Left ventricle myocardium inferior (tissue), 1 donor: Measurements from ENCODE around the gene EPHA6. TPM values are rescaled to one million over a fixed set of nuclear protein-coding genes. Genes with fewer than 3 reads are reported as not detected.
"Not testable (repeated sequence)": the region's sequence is repeated elsewhere in the genome, so short reads cannot be mapped to it uniquely, and the experiment has no call there.

Experiments
- DNase-seq: peaks from one replicate; pipeline ENCODE4 v3.0.0-alpha.2; 2020
- H3K27ac ChIP-seq: fragments of 200-600 bp; replicated peaks from 2 replicates; pipeline ENCODE4 v1.8.0; 2021
- H3K27me3 ChIP-seq: fragments of 200-600 bp; 2 replicates; pipeline ENCODE4 v1.8.0; 2021; ENCODE audit warnings: low read depth
- H3K36me3 ChIP-seq: fragments of 200-600 bp; 2 replicates; pipeline ENCODE4 v1.8.0; 2021
- H3K4me1 ChIP-seq: fragments of 200-600 bp; 2 replicates; pipeline ENCODE4 v1.8.0; 2021
- H3K4me3 ChIP-seq: fragments of 200-600 bp; 2 replicates; pipeline ENCODE4 v1.8.0; 2021; ENCODE audit warnings: mild to moderate bottlenecking, moderate library complexity
- H3K9me3 ChIP-seq: fragments of 200-600 bp; replicated peaks from 2 replicates; pipeline ENCODE4 v1.8.0; 2021
- intact Hi-C: fragments of 100-400 bp; cut with micrococcal nuclease; formaldehyde crosslinking; loops from one replicate; pipeline ENCODE4 v1.11.0; 2022
- total RNA-seq: library from RNA; stranded (reverse); fragmentation: NEBNext Ultra II Directional; extraction: Animal tissue kit (Norgen Biotek cat#: 25700); gene quantifications from one replicate; pipeline ENCODE4 v1.2.1, GENCODE V29; 2021
- TF ChIP-seq, protein P1 (sequence below): fragments of 200-600 bp; IDR thresholded peaks from 2 replicates; pipeline ENCODE4 v1.8.0; 2021; ENCODE audit warnings: antibody characterized with exemption, mild to moderate bottlenecking, borderline replicate concordance
- donor health status: DM: no; HTN: yes; CAD: no; lungs with severe emphysema.

Gene EPHA6
- total RNA-seq, 1 donor from 2014 or later = 0.19 TPM

DNA sequence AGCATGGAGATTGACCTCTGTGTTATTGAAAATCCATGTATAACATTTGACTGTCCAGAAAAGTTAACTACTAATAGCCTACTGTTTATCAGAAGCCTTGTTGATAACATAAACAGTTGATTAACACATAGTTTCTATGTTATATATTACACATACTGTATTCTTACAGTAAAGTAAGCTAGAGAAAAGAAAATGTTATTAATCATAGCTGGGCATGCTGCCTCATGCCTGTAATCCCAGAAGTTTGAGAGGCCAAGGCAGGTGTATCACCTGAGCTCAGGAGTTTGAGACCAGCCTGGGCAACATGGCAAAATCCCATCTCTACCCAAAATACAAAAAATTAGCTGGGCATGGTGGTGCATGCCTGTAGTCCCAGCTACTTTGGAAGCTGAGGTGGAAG is 163.3 kb downstream of the EPHA6 start:
- Histone ChIP-seq H3K27me3 (no peaks in the 10 kb centered on the region), H3K27ac (no peak overlapping the region), H3K4me1 (no peaks in the 10 kb centered on the region), H3K36me3 (no peaks in the 10 kb centered on the region), H3K4me3 (no peak overlapping the region), H3K9me3 (no peaks in the 10 kb centered on the region)
- DNase-seq = no peak
- TF ChIP-seq, protein P1, sequence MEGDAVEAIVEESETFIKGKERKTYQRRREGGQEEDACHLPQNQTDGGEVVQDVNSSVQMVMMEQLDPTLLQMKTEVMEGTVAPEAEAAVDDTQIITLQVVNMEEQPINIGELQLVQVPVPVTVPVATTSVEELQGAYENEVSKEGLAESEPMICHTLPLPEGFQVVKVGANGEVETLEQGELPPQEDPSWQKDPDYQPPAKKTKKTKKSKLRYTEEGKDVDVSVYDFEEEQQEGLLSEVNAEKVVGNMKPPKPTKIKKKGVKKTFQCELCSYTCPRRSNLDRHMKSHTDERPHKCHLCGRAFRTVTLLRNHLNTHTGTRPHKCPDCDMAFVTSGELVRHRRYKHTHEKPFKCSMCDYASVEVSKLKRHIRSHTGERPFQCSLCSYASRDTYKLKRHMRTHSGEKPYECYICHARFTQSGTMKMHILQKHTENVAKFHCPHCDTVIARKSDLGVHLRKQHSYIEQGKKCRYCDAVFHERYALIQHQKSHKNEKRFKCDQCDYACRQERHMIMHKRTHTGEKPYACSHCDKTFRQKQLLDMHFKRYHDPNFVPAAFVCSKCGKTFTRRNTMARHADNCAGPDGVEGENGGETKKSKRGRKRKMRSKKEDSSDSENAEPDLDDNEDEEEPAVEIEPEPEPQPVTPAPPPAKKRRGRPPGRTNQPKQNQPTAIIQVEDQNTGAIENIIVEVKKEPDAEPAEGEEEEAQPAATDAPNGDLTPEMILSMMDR = no peak
- intact Hi-C loops = no loop called here

DNA sequence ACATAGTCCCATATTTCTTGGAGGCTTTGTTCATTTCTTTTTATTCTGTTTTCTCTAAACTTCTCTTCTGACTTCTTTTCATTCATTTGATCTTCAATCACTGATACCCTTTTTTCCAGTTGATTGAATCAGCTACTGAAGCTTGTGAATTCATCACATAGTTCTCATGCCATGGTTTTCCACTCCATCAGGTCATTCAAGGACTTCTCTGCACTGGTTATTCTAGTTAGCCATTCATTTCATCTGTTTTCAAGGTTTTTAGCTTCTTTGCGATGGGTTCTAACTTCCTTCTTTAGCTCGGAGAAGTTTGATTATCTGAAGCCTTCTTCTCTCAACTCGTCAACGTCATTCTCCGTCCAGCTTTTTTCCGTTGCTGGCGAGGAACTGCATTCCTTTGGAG is 169.3 kb downstream of the EPHA6 start:
- intact Hi-C loops, H3K27me3 ChIP-seq, H3K36me3 ChIP-seq, H3K4me1 ChIP-seq, DNase-seq, H3K4me3 ChIP-seq, H3K27ac ChIP-seq: not testable (repeated sequence)
- H3K9me3 ChIP-seq = peaks cover 21% of the 10 kb centered on the region

DNA sequence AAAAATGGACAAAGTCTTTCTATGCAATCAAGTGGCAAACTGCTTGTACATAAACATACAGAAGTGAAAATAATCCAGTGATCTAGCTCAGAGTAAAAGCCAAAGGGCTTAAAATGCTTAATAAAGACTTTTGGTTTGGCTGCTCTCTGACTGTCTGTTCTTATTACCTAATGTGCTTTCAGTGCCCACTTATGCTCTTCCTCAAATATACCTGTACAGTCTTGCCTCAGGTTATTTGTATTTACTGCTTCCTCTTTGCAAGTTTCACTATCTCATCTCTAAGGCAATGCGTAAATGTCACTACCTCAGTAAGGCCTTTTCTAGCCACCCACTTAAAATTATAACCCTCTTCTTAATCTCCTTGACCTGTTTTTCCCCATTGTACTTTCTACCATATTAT is 171.8 kb downstream of the EPHA6 start:
- intact Hi-C loops = no loop called here
- Histone ChIP-seq H3K36me3 (no peaks in the 10 kb centered on the region), H3K4me3 (no peak overlapping the region), H3K4me1 (no peaks in the 10 kb centered on the region), H3K27ac (no peak overlapping the region), H3K27me3 (no peaks in the 10 kb centered on the region), H3K9me3 (peaks cover 21% of the 10 kb centered on the region)
- TF ChIP-seq, protein P1 = no peak
- DNase-seq = no peak

DNA sequence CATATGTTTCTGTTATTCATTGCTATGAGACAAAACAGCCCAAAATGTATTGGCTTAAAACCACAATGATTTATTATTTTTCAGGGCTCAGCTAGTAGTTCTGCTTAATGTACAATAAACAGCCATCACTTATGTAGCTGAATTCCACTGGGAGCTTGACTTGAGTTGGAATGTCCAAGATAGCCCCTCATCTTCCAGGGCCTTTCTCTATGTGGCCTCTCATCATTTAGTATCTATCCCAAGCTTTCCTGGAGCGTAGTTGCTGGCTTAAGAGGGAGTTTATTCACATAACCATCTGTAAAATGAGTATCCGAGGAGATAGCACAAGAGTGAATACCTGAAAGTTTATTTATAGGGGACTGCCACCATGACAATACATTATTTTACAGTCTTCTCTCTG is 176.8 kb downstream of the EPHA6 start:
- H3K4me3 ChIP-seq = no peak overlapping the region
- no peaks in the 10 kb centered on the region for H3K4me1 ChIP-seq
- TF ChIP-seq, protein P1 = no peak
- no peaks in the 10 kb centered on the region for H3K27me3 ChIP-seq
- H3K9me3 ChIP-seq = peaks cover 4% of the 10 kb centered on the region
- intact Hi-C loops = no loop called here
- no peak overlapping the region for H3K27ac ChIP-seq
- DNase-seq = no peak
- H3K36me3 ChIP-seq = no peaks in the 10 kb centered on the region

DNA sequence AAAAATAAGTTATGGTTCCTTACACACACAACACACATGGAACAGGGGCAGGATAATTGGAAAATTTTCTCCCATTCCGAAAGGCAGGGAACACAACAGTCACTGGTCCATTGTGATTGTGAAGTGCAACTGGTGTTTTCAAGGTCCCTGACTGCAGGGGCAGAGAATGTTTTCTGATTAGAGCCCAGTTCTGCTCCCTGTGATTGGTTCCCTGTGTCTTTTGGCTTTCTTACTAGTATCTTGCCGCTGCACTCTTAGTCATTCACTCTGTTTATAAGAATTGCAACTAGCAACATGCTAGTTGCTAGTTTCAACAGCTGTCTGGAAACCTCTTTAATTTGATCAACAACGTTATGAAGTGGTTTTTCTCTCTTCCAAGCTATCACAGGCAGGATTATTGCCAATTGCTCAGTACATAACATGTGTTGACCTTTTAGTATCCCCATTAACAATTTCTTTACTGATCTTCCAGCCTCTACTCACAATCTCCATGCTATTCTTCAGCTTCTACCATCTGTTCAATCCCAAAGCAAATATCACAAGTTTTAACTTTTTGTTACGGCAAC is 177.5 kb downstream of the EPHA6 start:
- Histone ChIP-seq H3K27me3 (no peaks in the 10 kb centered on the region), H3K36me3 (no peaks in the 10 kb centered on the region), H3K4me3 (no peak overlapping the region), H3K4me1 (no peaks in the 10 kb centered on the region), H3K9me3 (peaks cover 10% of the 10 kb centered on the region), H3K27ac (no peak overlapping the region)
- no peak for DNase-seq
- TF ChIP-seq, protein P1 = no peak
- intact Hi-C loops = no loop called here

DNA sequence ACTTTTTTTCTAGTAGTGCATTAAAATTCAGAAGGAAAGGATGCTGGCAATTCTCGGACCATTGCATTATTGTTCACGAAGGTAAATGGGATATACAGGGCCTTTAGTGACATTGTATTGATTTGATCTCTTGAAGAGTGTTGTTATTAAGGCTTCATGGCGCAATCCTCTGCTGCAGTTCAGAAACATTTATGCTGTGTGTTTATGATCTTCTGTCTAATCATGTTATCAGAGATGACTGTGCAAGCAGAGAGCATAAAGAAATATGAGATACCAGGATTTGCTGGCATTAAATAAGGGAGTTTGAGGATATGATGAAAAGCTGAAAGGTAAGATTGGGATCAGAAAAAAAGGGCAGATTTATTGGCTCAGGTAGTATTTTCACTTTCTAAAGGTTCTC is 180.6 kb downstream of the EPHA6 start:
- DNase-seq = no peak
- H3K4me3 ChIP-seq = no peak overlapping the region
- TF ChIP-seq, protein P1 = no peak
- H3K36me3 ChIP-seq = no peaks in the 10 kb centered on the region
- H3K27me3 ChIP-seq = no peaks in the 10 kb centered on the region
- H3K4me1 ChIP-seq = no peaks in the 10 kb centered on the region
- peaks cover 15% of the 10 kb centered on the region for H3K9me3 ChIP-seq
- intact Hi-C loops = no loop called here
- H3K27ac ChIP-seq = no peak overlapping the region
